HEK293 (cell line): ENCODE measurements around the gene KDM4B.

ENCODE experiments used
- ZBTB1 ChIP-seq: fragments of 450-650 bp; formaldehyde crosslinking; IDR thresholded peaks from 2 replicates; pipeline ENCODE4 v1.5.1; 2016; ENCODE audit warnings: missing biosample characterization, missing genetic modification characterization
- ZNF140 ChIP-seq: fragments of 450-650 bp; formaldehyde crosslinking; IDR thresholded peaks from 2 replicates; pipeline ENCODE4 v1.5.1; 2016; ENCODE audit warnings: missing biosample characterization, missing genetic modification characterization
- ZNF621 ChIP-seq: fragments of 450-650 bp; formaldehyde crosslinking; IDR thresholded peaks from 2 replicates; pipeline ENCODE4 v1.5.1; 2017; ENCODE audit warnings: missing biosample characterization, missing genetic modification characterization
- TF ChIP-seq, protein P1 (sequence below): fragments of 450-650 bp; formaldehyde crosslinking; optimal IDR thresholded peaks from 2 replicates; pipeline ENCODE3; 2016; ENCODE audit warnings: missing biosample characterization, mild to moderate bottlenecking, missing genetic modification characterization
- TF ChIP-seq, protein P2 (sequence below): fragments of 450-650 bp; formaldehyde crosslinking; IDR thresholded peaks from 2 replicates; pipeline ENCODE4 v1.5.1; 2016; ENCODE audit warnings: missing biosample characterization, missing genetic modification characterization

DNA sequence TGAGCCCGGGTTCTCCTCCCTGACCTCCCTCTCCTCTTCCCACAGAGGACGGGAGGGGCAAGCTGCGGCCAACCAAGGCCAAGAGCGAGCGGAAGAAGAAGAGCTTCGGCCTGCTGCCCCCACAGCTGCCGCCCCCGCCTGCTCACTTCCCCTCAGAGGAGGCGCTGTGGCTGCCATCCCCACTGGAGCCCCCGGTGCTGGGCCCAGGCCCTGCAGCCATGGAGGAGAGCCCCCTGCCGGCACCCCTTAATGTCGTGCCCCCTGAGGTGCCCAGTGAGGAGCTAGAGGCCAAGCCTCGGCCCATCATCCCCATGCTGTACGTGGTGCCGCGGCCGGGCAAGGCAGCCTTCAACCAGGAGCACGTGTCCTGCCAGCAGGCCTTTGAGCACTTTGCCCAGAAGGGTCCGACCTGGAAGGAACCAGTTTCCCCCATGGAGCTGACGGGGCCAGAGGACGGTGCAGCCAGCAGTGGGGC lies 162.2 kb downstream of the KDM4B start:
- TF ChIP-seq ZNF140 (tag by site-specific recombination) = no peak
- TF ChIP-seq ZBTB1 = no peak
- TF ChIP-seq, protein P1, sequence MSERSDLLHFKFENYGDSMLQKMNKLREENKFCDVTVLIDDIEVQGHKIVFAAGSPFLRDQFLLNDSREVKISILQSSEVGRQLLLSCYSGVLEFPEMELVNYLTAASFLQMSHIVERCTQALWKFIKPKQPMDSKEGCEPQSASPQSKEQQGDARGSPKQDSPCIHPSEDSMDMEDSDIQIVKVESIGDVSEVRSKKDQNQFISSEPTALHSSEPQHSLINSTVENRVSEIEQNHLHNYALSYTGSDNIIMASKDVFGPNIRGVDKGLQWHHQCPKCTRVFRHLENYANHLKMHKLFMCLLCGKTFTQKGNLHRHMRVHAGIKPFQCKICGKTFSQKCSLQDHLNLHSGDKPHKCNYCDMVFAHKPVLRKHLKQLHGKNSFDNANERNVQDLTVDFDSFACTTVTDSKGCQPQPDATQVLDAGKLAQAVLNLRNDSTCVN (tag by site-specific recombination) = no peak
- TF ChIP-seq, protein P2, sequence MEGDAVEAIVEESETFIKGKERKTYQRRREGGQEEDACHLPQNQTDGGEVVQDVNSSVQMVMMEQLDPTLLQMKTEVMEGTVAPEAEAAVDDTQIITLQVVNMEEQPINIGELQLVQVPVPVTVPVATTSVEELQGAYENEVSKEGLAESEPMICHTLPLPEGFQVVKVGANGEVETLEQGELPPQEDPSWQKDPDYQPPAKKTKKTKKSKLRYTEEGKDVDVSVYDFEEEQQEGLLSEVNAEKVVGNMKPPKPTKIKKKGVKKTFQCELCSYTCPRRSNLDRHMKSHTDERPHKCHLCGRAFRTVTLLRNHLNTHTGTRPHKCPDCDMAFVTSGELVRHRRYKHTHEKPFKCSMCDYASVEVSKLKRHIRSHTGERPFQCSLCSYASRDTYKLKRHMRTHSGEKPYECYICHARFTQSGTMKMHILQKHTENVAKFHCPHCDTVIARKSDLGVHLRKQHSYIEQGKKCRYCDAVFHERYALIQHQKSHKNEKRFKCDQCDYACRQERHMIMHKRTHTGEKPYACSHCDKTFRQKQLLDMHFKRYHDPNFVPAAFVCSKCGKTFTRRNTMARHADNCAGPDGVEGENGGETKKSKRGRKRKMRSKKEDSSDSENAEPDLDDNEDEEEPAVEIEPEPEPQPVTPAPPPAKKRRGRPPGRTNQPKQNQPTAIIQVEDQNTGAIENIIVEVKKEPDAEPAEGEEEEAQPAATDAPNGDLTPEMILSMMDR (tag by site-specific recombination) = no peak
- no peak for TF ChIP-seq ZNF621 (tag by site-specific recombination)
